Inflammatory macrophage treated with lipopolysaccharide for 4 hours (primary cell): ENCODE measurements around the gene KCNQ2.

Experiments
- DNase-seq: peaks from one replicate; pipeline ENCODE4 v3.0.0-alpha.2; 2020

Gene KCNQ2

GRCh38 chr20:63501818-63502670 lies 29.6 kb upstream of the KCNQ2 start:
- no peak for DNase-seq

- no peak for DNase-seq
These were observed 28.7 kb upstream of the KCNQ2 start for GRCh38 chr20:63500902-63501817.

GRCh38 chr20:63500151-63500901 lies 27.9 kb upstream of the KCNQ2 start:
- no peak for DNase-seq

- DNase-seq: no peak
These were observed 27.0 kb upstream of the KCNQ2 start for GRCh38 chr20:63499338-63499969.

GRCh38 chr20:63498960-63499337 lies 26.5 kb upstream of the KCNQ2 start, which contains the start of gene EEF1A2:
Gene EEF1A2 (minus strand): TSS chr20:63499083. CDS start chr20:63497763, 1,320 bp downstream.
- peak; percentile 18 for DNase-seq

- no peak for DNase-seq
These were observed 25.8 kb upstream of the KCNQ2 start for GRCh38 chr20:63497946-63498935.

- DNase-seq: no peak
These were observed 24.9 kb upstream of the KCNQ2 start for GRCh38 chr20:63497138-63497945.

GRCh38 chr20:63496596-63497120 lies 24.2 kb upstream of the KCNQ2 start:
- no peak for DNase-seq

GRCh38 chr20:63495741-63496595 lies 23.5 kb upstream of the KCNQ2 start:
- DNase-seq: peak; percentile 56

GRCh38 chr20:63495167-63495720 lies 22.8 kb upstream of the KCNQ2 start:
- no peak for DNase-seq

- DNase-seq: no peak
These were observed 22.1 kb upstream of the KCNQ2 start for GRCh38 chr20:63494420-63495166.

GRCh38 chr20:63494084-63494419 lies 21.6 kb upstream of the KCNQ2 start:
- DNase-seq: no peak

- DNase-seq: no peak
These were observed 21.1 kb upstream of the KCNQ2 start for GRCh38 chr20:63493563-63494020.

- DNase-seq: no peak
These were observed 20.5 kb upstream of the KCNQ2 start for GRCh38 chr20:63492982-63493381.

- DNase-seq: no peak
These were observed 20.1 kb upstream of the KCNQ2 start for GRCh38 chr20:63492518-63492917.

GRCh38 chr20:63491635-63492230 lies 19.3 kb upstream of the KCNQ2 start:
- no peak for DNase-seq

- DNase-seq: no peak
These were observed 18.6 kb upstream of the KCNQ2 start for GRCh38 chr20:63491078-63491477.

GRCh38 chr20:63490416-63490815 lies 18.0 kb upstream of the KCNQ2 start:
- no peak for DNase-seq
